Prostate gland (tissue), 2 donors: ENCODE results near the gene POFUT1. TPM values are rescaled to one million over a fixed set of nuclear protein-coding genes. Genes with fewer than 3 reads are reported as not detected.
A peak's percentile ranks its signal among the peaks of the same experiment; 100 is the strongest.

ENCODE experiments used
- DNase-seq: peaks from one replicate; pipeline ENCODE4 v3.0.0-alpha.2; 2019; ENCODE audit warnings: low spot score
- H3K27ac ChIP-seq, 2 donors: fragments of 200-600 bp; sonication (generic); 2 replicates each; pipeline ENCODE4 v1.5.1; 2017 to 2019
- H3K27me3 ChIP-seq: fragments of 200-600 bp; sonication (generic); replicated peaks from 2 replicates; pipeline ENCODE4 v1.5.1; 2019; ENCODE audit not compliant: insufficient read depth
- H3K36me3 ChIP-seq, 2 donors: fragments of 200-600 bp; sonication (generic); 1 replicate in 1 of 2; 2 replicates in 1 of 2; pipeline versions ENCODE4 v1.5.1 to v1.8.1; 2017 to 2019
- H3K4me1 ChIP-seq: fragments of 200-600 bp; sonication (generic); replicated peaks from 2 replicates; pipeline ENCODE4 v1.5.1; 2019
- H3K4me3 ChIP-seq, 2 donors: fragments of 200-600 bp; sonication (generic); 2 replicates each; pipeline ENCODE4 v1.5.1; 2017 to 2019
- H3K9me3 ChIP-seq: fragments of 200-600 bp; sonication (generic); 2 replicates; pipeline ENCODE4 v1.5.1; 2017
- POLR2A ChIP-seq: fragments of 450-650 bp; IDR thresholded peaks from one replicate; pipeline ENCODE4 v1.6.1; 2016; ENCODE audit warnings: antibody characterized with exemption, mild to moderate bottlenecking
- POLR2AphosphoS5 ChIP-seq: sonication (generic); formaldehyde crosslinking; IDR thresholded peaks from one replicate; pipeline ENCODE4 v1.6.1; 2017; ENCODE audit warnings: antibody characterized with exemption
- WGBS: methylation state at CpG from one replicate; pipeline ENCODE4 v1.1.5; 2018; 5-methylcytosine and 5-hydroxymethylcytosine counted together
- intact Hi-C: fragments of 100-400 bp; cut with DNase I; formaldehyde crosslinking; loops from one replicate; pipeline ENCODE4 v1.14.2; 2022
- total RNA-seq, 2 donors: library from RNA; depleted of rRNA; stranded (reverse); fragments of >200 nt; gene quantifications; one replicate each; pipeline ENCODE4 v1.1.0, GENCODE V29; 2016
- TF ChIP-seq, protein P1 (sequence below), 4 experiments: fragments of 200-600 bp in 2 of 4; fragments of 450-650 bp in 2 of 4; sonication (generic) in 2 of 4; IDR thresholded peaks; 1 replicate in 3 of 4; 2 replicates in 1 of 4; pipeline ENCODE4 v1.5.1; 2016 to 2019; ENCODE audit warnings: antibody characterized with exemption in 4 of 4, mild to moderate bottlenecking in 2 of 4, moderate library complexity in 2 of 4

POFUT1 gene
- total RNA-seq, 2 donors from 2014 or later = 33.2 to 44.3 TPM

DNA sequence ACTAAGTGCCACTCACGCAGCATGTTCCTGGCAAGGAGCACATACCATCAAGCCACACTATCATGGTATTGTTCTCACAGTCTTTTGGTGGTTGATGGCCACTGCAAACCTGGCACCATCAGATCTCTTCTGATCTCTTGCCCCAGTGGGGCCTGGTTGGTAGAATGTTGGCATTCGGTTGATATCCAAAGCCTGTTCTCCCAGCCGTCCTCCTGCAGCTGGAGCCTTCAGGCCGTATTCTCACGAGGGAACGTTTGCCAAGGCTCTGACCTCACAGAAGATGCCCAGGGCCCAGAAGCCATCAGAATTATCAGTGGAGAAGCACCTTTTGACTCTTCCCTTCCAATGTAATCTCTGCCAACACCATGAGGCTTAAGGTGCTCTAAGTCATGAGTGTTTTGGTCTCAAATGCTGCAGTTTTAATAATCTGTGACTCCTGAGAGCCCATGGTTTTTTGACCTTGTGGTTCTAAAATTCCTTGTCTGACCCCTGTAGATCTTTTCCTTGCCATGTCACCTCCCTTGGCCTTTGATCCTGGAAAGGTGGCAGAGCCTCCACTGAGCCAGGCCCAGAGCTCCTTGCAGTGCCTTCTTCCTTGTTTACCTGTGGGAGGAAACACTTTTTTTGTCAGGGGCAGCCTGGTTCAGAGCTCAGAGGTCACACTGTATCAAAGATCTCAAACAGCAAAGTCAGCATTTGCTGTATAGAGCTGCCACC is 27.8 kb downstream of the POFUT1 start:
- intact Hi-C loops = no loop called here
- no peak for DNase-seq

DNA sequence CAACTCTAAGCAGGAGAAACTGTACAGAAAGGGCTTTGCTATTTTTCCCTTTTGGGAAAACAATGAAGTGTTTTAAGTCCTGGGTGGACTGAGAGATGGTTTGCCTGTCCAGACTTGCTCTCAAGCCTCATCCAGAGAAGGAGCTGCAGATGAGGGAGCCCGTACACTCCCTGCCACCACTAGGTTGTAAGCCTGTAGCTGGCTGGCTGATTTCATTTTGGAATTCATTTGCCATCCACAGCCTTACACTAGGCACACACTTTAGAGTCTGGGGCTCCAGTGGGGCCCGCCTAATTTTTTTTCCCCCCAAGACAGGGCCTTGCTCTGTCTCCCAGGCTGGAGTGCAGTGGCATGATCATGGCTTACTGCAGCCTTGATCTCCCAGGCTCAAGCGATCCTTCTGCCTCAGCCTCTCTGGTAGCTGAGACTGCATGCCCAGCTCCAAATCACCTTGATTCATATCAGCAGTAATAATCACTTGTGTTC is 28.4 kb downstream of the POFUT1 start:
- TF ChIP-seq POLR2A = no peak
- TF ChIP-seq, protein P1, sequence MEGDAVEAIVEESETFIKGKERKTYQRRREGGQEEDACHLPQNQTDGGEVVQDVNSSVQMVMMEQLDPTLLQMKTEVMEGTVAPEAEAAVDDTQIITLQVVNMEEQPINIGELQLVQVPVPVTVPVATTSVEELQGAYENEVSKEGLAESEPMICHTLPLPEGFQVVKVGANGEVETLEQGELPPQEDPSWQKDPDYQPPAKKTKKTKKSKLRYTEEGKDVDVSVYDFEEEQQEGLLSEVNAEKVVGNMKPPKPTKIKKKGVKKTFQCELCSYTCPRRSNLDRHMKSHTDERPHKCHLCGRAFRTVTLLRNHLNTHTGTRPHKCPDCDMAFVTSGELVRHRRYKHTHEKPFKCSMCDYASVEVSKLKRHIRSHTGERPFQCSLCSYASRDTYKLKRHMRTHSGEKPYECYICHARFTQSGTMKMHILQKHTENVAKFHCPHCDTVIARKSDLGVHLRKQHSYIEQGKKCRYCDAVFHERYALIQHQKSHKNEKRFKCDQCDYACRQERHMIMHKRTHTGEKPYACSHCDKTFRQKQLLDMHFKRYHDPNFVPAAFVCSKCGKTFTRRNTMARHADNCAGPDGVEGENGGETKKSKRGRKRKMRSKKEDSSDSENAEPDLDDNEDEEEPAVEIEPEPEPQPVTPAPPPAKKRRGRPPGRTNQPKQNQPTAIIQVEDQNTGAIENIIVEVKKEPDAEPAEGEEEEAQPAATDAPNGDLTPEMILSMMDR (IDR thresholded peaks at IDR 0.05) = no peak
- TF ChIP-seq POLR2AphosphoS5 = no peak
- peak overlapping the region in 1 of 2 donors; percentile 21 for H3K27ac ChIP-seq
- no peaks in the 10 kb centered on the region for H3K27me3 ChIP-seq
- no peaks in the 10 kb centered on the region for H3K9me3 ChIP-seq
- DNase-seq = peak; percentile 17
- 70% methylated on average over 3 of the region's 3 CpGs for WGBS
- H3K4me1 ChIP-seq = no peaks in the 10 kb centered on the region
- peaks cover 0 to 6% of the 10 kb centered on the region in 2 donors for H3K36me3 ChIP-seq
- intact Hi-C loops = no loop called here
- H3K4me3 ChIP-seq = no peak overlapping the region

More for the DNA sequence above, 27.8 kb downstream of the POFUT1 start:
- H3K9me3 ChIP-seq = no peaks in the 10 kb centered on the region
- H3K27ac ChIP-seq = peak overlapping the region in 1 of 2 donors; percentile 21
- H3K4me3 ChIP-seq = no peak overlapping the region
- no peak for TF ChIP-seq POLR2AphosphoS5
- 65% methylated on average over 6 of the region's 6 CpGs for WGBS
- H3K4me1 ChIP-seq = no peaks in the 10 kb centered on the region
- H3K36me3 ChIP-seq = peaks cover 0 to 6% of the 10 kb centered on the region in 2 donors
- H3K27me3 ChIP-seq = no peaks in the 10 kb centered on the region

DNA sequence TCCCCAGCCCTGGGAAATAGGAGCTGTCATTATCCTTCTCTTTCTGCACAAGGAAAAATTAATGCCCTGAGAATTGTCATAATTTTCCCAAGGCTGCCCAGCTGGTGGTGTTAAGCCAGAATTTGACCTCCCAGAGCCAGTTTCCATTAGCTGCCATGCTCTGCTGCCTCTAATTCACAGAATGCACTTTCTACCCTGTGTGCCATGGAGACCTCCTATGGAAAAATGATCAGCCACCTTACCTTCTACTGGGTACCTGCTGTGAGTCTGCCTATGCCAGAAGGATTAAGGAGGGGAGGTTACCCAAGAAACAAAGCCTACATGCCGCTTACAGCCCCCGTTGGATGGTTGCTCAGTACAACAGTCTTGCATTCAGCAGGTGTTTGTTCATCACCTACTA is 29.1 kb downstream of the POFUT1 start:
- H3K27ac ChIP-seq = no peak overlapping the region
- 98% methylated on average over 2 of the region's 2 CpGs for WGBS
- no peak overlapping the region for H3K4me3 ChIP-seq
- H3K4me1 ChIP-seq = no peaks in the 10 kb centered on the region
- no peak for DNase-seq
- TF ChIP-seq POLR2AphosphoS5 (no peak), POLR2A (no peak)
- TF ChIP-seq, protein P1 (IDR thresholded peaks at IDR 0.05) = no peak
- no peaks in the 10 kb centered on the region for H3K27me3 ChIP-seq
- H3K36me3 ChIP-seq = peaks cover 0 to 6% of the 10 kb centered on the region in 2 donors
- H3K9me3 ChIP-seq = no peaks in the 10 kb centered on the region
- intact Hi-C loops = no loop called here

DNA sequence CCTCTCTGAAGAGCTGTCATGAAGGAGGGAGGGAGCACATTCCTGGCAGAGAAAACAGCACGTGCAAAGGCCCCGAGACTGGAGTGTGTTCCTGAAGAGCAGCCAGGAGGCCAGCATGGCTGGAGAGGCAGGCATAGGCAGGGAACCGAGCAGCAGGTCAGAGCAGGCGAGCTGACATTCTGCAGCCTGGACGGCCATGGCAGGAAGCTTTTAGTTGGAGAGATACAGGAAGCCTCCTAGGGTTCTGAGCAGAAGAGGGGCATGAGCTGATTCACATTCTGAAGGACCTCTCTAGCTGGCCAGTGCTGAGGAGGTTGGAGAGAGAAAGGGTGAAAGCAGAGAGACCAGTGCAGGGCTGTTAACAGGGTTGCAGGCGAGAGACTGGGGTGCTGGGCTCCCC is 29.7 kb downstream of the POFUT1 start:
- no peaks in the 10 kb centered on the region for H3K4me1 ChIP-seq
- peaks cover 0 to 6% of the 10 kb centered on the region in 2 donors for H3K36me3 ChIP-seq
- DNase-seq = no peak
- WGBS = 81% methylated on average over 6 of the region's 6 CpGs
- no peak for TF ChIP-seq POLR2A
- no peak for TF ChIP-seq POLR2AphosphoS5
- TF ChIP-seq, protein P1 (IDR thresholded peaks at IDR 0.05) = no peak
- no peaks in the 10 kb centered on the region for H3K27me3 ChIP-seq
- H3K9me3 ChIP-seq = no peaks in the 10 kb centered on the region
- no peak overlapping the region for H3K4me3 ChIP-seq
- intact Hi-C loops = no loop called here
- H3K27ac ChIP-seq = no peak overlapping the region

DNA sequence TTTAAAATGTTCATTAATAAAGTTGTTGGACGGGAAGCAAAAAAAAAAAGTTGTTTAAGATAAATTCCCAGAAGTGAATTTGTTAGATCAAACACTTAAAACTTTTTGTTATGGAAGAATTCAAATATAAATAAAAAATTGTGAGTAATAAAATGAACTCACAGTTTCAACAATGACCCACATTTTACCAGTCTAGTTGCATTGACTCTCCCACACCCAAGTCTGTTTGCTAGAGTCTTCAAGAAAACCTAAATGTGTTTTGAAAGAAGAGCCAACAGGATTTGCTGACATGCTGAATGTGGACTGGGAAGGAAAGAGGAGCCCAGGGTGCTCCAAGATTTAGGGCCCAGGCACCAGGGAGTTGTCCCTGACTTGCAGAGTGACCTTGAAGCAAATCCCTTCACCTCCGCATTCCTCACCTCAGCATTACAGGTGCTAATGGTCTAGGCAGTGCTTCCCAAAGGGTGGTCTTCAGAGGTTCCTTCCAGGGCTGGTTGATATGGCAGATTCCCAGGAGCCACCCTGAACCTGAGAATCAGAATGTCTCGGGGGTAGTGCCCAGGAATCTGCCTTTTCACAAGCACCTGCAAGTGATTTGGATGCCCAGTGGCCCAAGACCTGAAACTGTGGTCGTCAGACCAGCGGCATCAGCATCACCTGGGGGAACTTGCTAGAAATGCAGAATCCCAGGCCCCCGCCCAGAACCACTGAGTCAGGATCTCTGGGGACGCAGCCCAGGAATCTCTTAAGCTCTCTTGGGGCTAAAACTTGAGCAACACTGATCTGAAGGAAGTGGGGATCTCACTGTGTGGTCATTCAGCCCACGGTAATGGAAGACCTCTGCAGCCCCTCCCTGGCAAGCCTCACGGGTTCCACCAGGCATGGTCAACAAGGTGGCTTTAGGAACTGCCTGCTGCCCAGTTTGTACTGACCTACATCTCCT is 31.1 kb downstream of the POFUT1 start:
- H3K36me3 ChIP-seq = peaks cover 0 to 2% of the 10 kb centered on the region in 2 donors
- no peak for DNase-seq
- H3K9me3 ChIP-seq = no peaks in the 10 kb centered on the region
- WGBS = 86% methylated on average over 9 of the region's 9 CpGs
- H3K27me3 ChIP-seq = no peaks in the 10 kb centered on the region
- no peaks in the 10 kb centered on the region for H3K4me1 ChIP-seq
- H3K27ac ChIP-seq = no peak overlapping the region
- no peak for TF ChIP-seq POLR2A
- TF ChIP-seq POLR2AphosphoS5 = no peak
- TF ChIP-seq, protein P1 (IDR thresholded peaks at IDR 0.05) = no peak
- intact Hi-C loops = no loop called here
- no peak overlapping the region for H3K4me3 ChIP-seq
